CD4-positive, alpha-beta T cell treated with Interferon gamma for 1 hour (primary cell): ENCODE data around the gene SRY.
"Not testable (repeated sequence)": the region's sequence is repeated elsewhere in the genome, so short reads cannot be mapped to it uniquely, and the experiment has no call there.

Source experiments
- DNase-seq: peaks from one replicate; pipeline ENCODE4 v3.0.0-alpha.2; 2020

SRY gene

GRCh38 chrY:2787600-2787999 lies at the start of gene SRY:
Gene SRY, minus strand, starts transcription at chrY:2787682. Its CDS starts 79 bp downstream, at chrY:2787603.
- no peak for DNase-seq

- DNase-seq = no peak
These were observed 49.6 kb upstream of the SRY start for GRCh38 chrY:2837078-2837477.

- DNase-seq = no peak
These were observed 47.7 kb upstream of the SRY start for GRCh38 chrY:2835230-2835629.

GRCh38 chrY:2828497-2828896 lies 41.0 kb upstream of the SRY start:
- no peak for DNase-seq

GRCh38 chrY:2824471-2824870 lies 37.0 kb upstream of the SRY start:
- DNase-seq = no peak

- DNase-seq = not testable (repeated sequence)
These were observed 29.8 kb upstream of the SRY start for GRCh38 chrY:2817146-2817896.

GRCh38 chrY:2800246-2800645 lies 12.8 kb upstream of the SRY start:
- DNase-seq = no peak

GRCh38 chrY:2797991-2798390 lies 10.5 kb upstream of the SRY start:
- DNase-seq = no peak

GRCh38 chrY:2796977-2797523 lies 9.6 kb upstream of the SRY start:
- no peak for DNase-seq

- no peak for DNase-seq
These were observed 2.3 kb upstream of the SRY start for GRCh38 chrY:2789756-2790155.

- no peak for DNase-seq
These were observed 488 bp downstream of the SRY start for GRCh38 chrY:2786876-2787512.
